Uterus (tissue), 4 donors: Measurements from ENCODE around the gene TIMP3. TPM values are rescaled to one million over a fixed set of nuclear protein-coding genes. Genes with fewer than 3 reads are reported as not detected.

ENCODE experiments used
- DNase-seq, 2 donors: peaks; one replicate each; pipeline ENCODE4 v3.0.0-alpha.2; 2019 to 2020
- H3K27ac ChIP-seq, 2 donors: fragments of 200-600 bp; sonication (generic); 1 replicate in 1 of 2; 2 replicates in 1 of 2; pipeline ENCODE4 v1.5.1; 2016 to 2018
- H3K27me3 ChIP-seq, 2 donors: fragments of 200-600 bp; sonication (generic); one replicate each; pipeline ENCODE4 v1.5.1; 2018 to 2019; ENCODE audit warnings: control low read depth in 1 of 2
- H3K36me3 ChIP-seq, 2 donors: fragments of 200-600 bp; sonication (generic); one replicate each; pipeline ENCODE4 v1.5.1; 2019; ENCODE audit warnings: control low read depth in 1 of 2
- H3K4me1 ChIP-seq, 2 donors: fragments of 200-600 bp; sonication (generic); one replicate each; pipeline ENCODE4 v1.5.1; 2018 to 2019; ENCODE audit warnings: control low read depth in 1 of 2
- H3K4me3 ChIP-seq, 2 donors: fragments of 200-600 bp; sonication (generic); 1 replicate in 1 of 2; 2 replicates in 1 of 2; pipeline ENCODE4 v1.5.1; 2018 to 2019; ENCODE audit warnings: mild to moderate bottlenecking in 1 of 2
- H3K9me3 ChIP-seq, 2 donors: fragments of 200-600 bp; sonication (generic); one replicate each; pipeline ENCODE4 v1.5.1; 2019; ENCODE audit warnings: control low read depth in 1 of 2
- POLR2A ChIP-seq, 2 donors: fragments of 450-650 bp; IDR thresholded peaks; one replicate each; pipeline ENCODE4 v1.6.1; 2016; ENCODE audit warnings: antibody characterized with exemption in 2 of 2, mild to moderate bottlenecking in 1 of 2, moderate library complexity in 1 of 2
- intact Hi-C: fragments of 100-400 bp; cut with DNase I; formaldehyde crosslinking; loops from one replicate; pipeline ENCODE4 v1.15.1; 2023; ENCODE audit warnings: low total_unique reads
- total RNA-seq, 4 donors: library from RNA; depleted of rRNA in 3 of 4; stranded (reverse); fragments of >200 nt in 3 of 4; gene quantifications; one replicate each; pipeline versions ENCODE4 v1.1.0 to v1.2.4, GENCODE V29; 2014 to 2023
- TF ChIP-seq, protein P1 (sequence below), 4 experiments: fragments of 200-600 bp in 2 of 4; fragments of 450-650 bp in 2 of 4; sonication (generic) in 2 of 4; IDR thresholded peaks; one replicate each; pipeline ENCODE4 v1.5.1; 2016 to 2019; ENCODE audit warnings: antibody characterized with exemption in 4 of 4, mild to moderate bottlenecking in 2 of 4, moderate library complexity in 1 of 4
- donor health status: DM: yes; HTN: yes; CAD: no.

Gene TIMP3
- total RNA-seq, 4 donors from 2014 or later: 192 to 702 (median 423) TPM

DNA sequence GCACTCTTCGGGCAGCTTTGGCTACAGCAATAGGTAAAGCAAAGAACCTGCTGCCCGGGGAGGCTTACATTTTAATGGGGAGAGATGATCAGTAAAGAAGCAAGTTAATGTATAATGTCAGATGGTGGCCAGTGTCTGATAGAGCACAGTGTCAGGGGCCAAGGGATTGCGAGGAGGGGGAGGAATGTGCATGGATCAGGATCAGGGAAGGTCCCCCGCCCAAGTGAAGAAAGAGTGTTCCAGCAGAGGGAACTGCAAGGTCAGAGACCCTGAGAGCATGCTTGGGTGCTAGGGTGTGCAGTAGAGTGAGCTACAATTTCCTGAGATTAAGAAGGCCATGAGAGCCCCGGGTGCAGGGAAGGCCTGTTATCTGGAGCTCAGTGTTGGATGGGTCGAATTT lies 39.7 kb downstream of the TIMP3 start:
- intact Hi-C loops: no loop called here
- Histone ChIP-seq H3K4me1 (peaks cover 16 to 19% of the 10 kb centered on the region in 2 donors), H3K36me3 (no peaks in the 10 kb centered on the region), H3K27ac (peak overlapping the region; percentile 80 to 82), H3K27me3 (no peaks in the 10 kb centered on the region), H3K4me3 (no peak overlapping the region), H3K9me3 (no peaks in the 10 kb centered on the region)
- no peak for DNase-seq
- TF ChIP-seq, protein P1, sequence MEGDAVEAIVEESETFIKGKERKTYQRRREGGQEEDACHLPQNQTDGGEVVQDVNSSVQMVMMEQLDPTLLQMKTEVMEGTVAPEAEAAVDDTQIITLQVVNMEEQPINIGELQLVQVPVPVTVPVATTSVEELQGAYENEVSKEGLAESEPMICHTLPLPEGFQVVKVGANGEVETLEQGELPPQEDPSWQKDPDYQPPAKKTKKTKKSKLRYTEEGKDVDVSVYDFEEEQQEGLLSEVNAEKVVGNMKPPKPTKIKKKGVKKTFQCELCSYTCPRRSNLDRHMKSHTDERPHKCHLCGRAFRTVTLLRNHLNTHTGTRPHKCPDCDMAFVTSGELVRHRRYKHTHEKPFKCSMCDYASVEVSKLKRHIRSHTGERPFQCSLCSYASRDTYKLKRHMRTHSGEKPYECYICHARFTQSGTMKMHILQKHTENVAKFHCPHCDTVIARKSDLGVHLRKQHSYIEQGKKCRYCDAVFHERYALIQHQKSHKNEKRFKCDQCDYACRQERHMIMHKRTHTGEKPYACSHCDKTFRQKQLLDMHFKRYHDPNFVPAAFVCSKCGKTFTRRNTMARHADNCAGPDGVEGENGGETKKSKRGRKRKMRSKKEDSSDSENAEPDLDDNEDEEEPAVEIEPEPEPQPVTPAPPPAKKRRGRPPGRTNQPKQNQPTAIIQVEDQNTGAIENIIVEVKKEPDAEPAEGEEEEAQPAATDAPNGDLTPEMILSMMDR (IDR thresholded peaks at IDR 0.05): no peak
- no peak for TF ChIP-seq POLR2A (IDR thresholded peaks at IDR 0.05)

DNA sequence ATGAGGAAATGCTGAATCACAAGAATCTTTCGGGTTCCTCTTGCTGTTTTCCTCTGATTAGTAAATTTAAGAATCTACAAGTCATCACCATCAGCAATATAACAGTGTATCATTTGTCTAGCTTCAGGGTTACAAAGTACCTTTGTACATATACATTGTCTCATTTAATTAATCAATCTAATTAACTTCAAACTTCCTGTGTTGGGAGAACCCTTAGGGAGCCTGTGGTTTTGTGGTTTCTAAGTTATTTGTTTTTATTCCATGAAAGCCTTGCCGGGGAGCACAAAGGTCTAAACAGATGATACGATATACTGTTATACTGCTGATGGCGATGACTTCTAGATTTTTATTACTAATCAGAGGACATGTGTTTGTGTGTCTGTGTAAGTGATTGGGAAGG lies 41.0 kb downstream of the TIMP3 start:
- Histone ChIP-seq H3K4me3 (no peak overlapping the region), H3K9me3 (no peaks in the 10 kb centered on the region), H3K36me3 (no peaks in the 10 kb centered on the region), H3K4me1 (peaks cover 14 to 23% of the 10 kb centered on the region in 2 donors), H3K27me3 (no peaks in the 10 kb centered on the region), H3K27ac (peak overlapping the region in 1 of 2 donors; percentile 17)
- no peak for DNase-seq
- TF ChIP-seq POLR2A (IDR thresholded peaks at IDR 0.05): no peak
- TF ChIP-seq, protein P1 (IDR thresholded peaks at IDR 0.05): no peak
- intact Hi-C loops: no loop called here

DNA sequence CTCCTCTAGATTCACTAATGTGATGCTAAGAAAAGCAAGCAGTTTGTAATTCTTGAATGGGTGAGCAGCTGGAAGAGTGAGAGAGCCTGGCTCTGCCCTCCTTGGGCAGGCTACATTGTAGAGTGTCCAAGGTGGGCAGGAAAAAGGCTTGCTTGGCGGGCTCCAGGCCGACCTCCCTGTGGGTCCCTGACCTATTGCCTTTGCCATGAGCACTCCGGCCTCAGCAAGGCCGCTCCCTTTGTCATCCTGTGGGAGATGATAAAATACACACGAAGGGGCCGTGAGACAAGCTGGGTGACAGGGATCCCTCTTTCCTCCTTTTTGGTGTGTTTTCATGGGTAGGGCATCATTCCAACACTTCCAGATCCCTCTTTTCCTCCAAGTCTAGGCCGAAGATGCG lies 41.8 kb downstream of the TIMP3 start:
- H3K27me3 ChIP-seq: no peaks in the 10 kb centered on the region
- H3K9me3 ChIP-seq: no peaks in the 10 kb centered on the region
- TF ChIP-seq, protein P1 (IDR thresholded peaks at IDR 0.05): no peak
- no peak overlapping the region for H3K4me3 ChIP-seq
- no peaks in the 10 kb centered on the region for H3K36me3 ChIP-seq
- no peak for DNase-seq
- H3K27ac ChIP-seq: no peak overlapping the region
- peaks cover 10 to 23% of the 10 kb centered on the region in 2 donors for H3K4me1 ChIP-seq
- intact Hi-C loops: no loop called here

DNA sequence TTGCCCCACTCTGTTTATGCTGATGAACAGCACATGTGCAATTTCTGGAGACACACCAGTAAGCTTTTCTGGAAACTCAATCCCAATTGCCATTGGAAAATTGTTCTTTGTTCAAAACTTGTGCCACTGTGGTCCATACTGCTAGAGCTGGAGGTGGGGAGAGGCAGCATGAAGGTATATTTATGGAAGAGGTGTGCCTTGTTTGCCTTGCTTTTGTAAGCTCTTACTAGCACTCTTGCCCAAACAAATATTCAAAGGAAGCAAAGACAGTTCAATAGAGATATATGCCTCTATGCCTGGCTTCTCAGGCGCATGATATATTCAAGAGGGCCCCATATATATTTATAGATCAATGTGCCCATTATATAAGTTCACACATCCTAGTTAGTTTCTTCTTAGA lies 42.7 kb downstream of the TIMP3 start:
- H3K4me1 ChIP-seq: peaks cover under 1 to 22% of the 10 kb centered on the region in 2 donors

DNA sequence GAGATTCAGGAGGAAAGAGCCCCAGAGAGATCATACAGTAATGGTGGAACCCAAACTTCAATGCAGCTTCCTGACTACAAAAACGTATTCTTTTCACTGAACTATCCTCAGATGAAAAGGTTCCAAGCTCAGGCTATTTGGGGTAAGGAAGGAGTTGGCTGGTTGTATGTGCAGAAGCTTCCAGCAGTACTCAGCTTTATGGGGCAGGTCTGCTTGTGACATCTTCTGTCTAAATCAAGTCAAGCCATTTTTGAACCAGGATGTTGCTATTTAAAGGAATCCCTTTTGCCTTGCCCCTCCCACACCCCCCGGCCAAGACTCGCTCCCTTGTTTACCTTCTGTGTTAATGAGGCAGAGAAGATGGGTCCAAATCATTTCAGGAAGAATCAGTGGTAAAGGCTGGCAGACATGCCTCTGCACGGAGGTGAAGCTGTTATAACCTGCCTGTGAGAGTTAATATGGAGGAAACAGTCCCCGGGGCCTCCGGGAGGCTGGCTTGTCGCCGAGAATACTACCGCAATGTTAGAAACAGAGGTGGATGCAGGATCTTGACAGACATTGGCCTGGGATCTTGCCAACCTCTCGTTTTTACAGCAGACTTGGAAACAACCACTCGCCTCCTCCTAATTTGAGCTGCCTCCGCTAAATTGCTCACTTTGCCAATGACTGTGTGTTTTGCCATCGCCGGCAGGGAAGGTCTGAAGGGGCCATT lies 45.4 kb downstream of the TIMP3 start:
- Histone ChIP-seq H3K27ac (peak overlapping the region; percentile 65 to 82), H3K27me3 (no peaks in the 10 kb centered on the region), H3K4me3 (no peak overlapping the region), H3K36me3 (no peaks in the 10 kb centered on the region), H3K9me3 (no peaks in the 10 kb centered on the region), H3K4me1 (peaks cover 10 to 39% of the 10 kb centered on the region in 2 donors)
- DNase-seq: peak; percentile 66 to 71
- TF ChIP-seq, protein P1 (IDR thresholded peaks at IDR 0.05): no peak
- no peak for TF ChIP-seq POLR2A (IDR thresholded peaks at IDR 0.05)
- intact Hi-C loops: no loop called here

More for the DNA sequence above, 42.7 kb downstream of the TIMP3 start:
- no peak for DNase-seq
- Histone ChIP-seq H3K4me3 (no peak overlapping the region), H3K27ac (peak overlapping the region in 1 of 2 donors; percentile 17), H3K36me3 (no peaks in the 10 kb centered on the region), H3K27me3 (no peaks in the 10 kb centered on the region), H3K9me3 (no peaks in the 10 kb centered on the region)
- intact Hi-C loops: no loop called here
- no peak for TF ChIP-seq POLR2A (IDR thresholded peaks at IDR 0.05)
- TF ChIP-seq, protein P1 (IDR thresholded peaks at IDR 0.05): no peak
